ENCODE results near the gene SRP68.

Gene SRP68

DNA sequence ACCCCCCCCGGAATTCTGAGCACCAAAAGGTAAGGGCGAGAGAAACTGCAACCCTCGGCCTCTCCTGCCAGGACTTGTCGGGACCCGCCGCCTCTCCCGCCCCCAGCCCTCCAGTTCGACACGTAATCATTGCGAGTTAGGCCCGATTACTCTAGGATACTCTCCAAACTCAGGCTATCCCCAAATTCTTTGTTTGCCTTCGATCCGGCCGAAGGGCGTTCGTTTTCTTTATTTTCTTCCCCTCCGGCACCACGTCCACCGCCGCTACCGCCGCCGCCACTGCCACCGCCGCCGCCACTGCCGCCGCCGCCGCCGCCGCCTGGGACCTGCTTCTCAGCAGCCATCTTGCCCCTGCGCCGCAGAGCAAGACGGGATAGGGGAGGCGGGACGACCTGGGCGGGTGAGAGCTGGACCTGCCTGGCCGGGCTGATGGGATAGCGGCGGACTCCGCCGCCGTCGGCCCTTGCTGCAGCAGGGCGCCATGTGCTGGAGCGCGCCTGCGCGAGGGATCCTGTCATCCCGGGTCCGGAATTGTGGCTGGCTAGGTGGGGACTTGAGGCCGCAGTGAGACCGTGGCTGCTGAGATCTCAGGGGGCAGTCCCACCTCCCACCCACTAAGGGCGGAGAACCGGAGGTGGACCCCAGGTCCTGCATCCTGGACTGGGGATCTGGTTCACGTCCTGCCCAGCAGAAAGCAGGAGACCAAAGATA, at the start of gene SRP68:
TSS of gene SRP68 (minus strand) at position 370 of the 711 bp plus-strand sequence. CDS start at position 344, 26 bp downstream.
- Histone ChIP-seq H3K4me3 (ENCODE audit: low read depth, low read length) (peak within 1 kb of the TSS; percentile 76), H3K9ac (ENCODE audit: low read depth, low read length) (peak within 1 kb of the TSS; percentile 61), H3K4me1 (ENCODE audit: control insufficient read depth, insufficient read depth, low read length) (peaks cover 16% of the 10 kb centered on the region; the same call in 1 of the 2 replicates), H3K27ac (ENCODE audit: low read depth, low read length) (peak within 1 kb of the TSS; percentile 66), H3K9me3 (ENCODE audit: control insufficient read depth, insufficient read depth, low read length) (no peaks in the 10 kb centered on the region), H3K27me3 (ENCODE audit: control insufficient read depth, insufficient read depth, low read length) (peaks cover 41% of the 10 kb centered on the region), H3K36me3 (ENCODE audit: control insufficient read depth, insufficient read depth, low read length) (peaks cover 15% of the 10 kb centered on the region)

DNA sequence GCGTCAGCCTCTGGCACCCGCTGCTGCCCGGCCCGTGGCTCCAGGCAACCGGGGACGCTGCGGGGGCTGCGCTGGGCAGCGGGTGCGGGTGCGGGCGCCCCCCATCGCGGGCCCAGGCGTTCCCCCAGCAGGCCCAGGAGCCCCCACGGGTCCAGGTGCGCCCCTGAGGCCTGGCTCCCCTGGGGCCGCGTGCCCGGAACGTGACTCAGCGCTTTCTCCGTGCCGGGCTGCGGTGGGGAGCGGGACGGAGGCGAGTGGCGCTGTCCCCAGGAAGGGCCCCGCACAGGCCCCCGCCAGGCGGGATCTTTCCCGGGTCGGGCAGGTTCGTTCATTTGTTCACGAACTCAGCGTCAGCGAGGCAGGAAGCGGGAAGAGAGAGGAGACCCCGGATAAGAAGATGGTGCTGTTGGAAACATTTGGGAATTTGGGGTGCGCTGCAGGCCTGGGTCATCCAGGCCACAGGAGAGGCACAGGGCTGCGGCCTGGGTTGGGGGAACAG, 49.7 kb upstream of the SRP68 start:
- Histone ChIP-seq H3K4me1 (ENCODE audit: control insufficient read depth, insufficient read depth, low read length) (peaks cover 26% of the 10 kb centered on the region), H3K9ac (ENCODE audit: low read depth, low read length) (peak overlapping the region; percentile 42; the same call in 1 of the 2 replicates), H3K4me3 (ENCODE audit: low read depth, low read length) (peak overlapping the region; percentile 26; the same call in 1 of the 2 replicates)

DNA sequence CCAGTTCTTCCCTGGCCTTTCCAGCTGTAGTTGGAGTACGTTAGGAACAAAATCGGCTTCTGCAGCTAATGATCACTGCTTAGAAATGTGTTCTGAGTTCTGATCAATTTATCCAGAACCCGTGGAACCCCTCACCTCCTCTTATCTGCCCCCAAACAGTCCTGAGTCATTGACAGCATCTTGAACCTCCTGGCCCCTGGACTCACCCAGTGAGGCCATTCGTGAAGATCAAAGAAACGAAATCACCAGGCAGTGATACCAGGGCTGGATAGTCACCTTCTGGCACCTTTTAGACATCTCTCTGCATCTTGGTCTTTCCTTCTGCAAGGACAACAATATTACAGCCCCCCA, 48.3 kb upstream of the SRP68 start:
- H3K9me3 ChIP-seq (ENCODE audit: control insufficient read depth, insufficient read depth, low read length): no peaks in the 10 kb centered on the region

More for the DNA sequence above, 49.7 kb upstream of the SRP68 start:
- H3K27ac ChIP-seq (ENCODE audit: low read depth, low read length): no peak overlapping the region
- H3K27me3 ChIP-seq (ENCODE audit: control insufficient read depth, insufficient read depth, low read length): peaks cover 5% of the 10 kb centered on the region
- no peaks in the 10 kb centered on the region for H3K9me3 ChIP-seq (ENCODE audit: control insufficient read depth, insufficient read depth, low read length)
- no peaks in the 10 kb centered on the region for H3K36me3 ChIP-seq (ENCODE audit: control insufficient read depth, insufficient read depth, low read length)

GRCh38 chr17:76119409-76120371, 47.4 kb upstream of the SRP68 start:
- Histone ChIP-seq H3K4me3 (ENCODE audit: low read depth, low read length) (no peak overlapping the region), H3K36me3 (ENCODE audit: control insufficient read depth, insufficient read depth, low read length) (no peaks in the 10 kb centered on the region), H3K9ac (ENCODE audit: low read depth, low read length) (no peak overlapping the region), H3K4me1 (ENCODE audit: control insufficient read depth, insufficient read depth, low read length) (peaks cover 26% of the 10 kb centered on the region), H3K27me3 (ENCODE audit: control insufficient read depth, insufficient read depth, low read length) (peaks cover 5% of the 10 kb centered on the region), H3K27ac (ENCODE audit: low read depth, low read length) (no peak overlapping the region), H3K9me3 (ENCODE audit: control insufficient read depth, insufficient read depth, low read length) (no peaks in the 10 kb centered on the region)

More for the DNA sequence above, 48.3 kb upstream of the SRP68 start:
- peaks cover 5% of the 10 kb centered on the region for H3K27me3 ChIP-seq (ENCODE audit: control insufficient read depth, insufficient read depth, low read length)
- no peak overlapping the region for H3K27ac ChIP-seq (ENCODE audit: low read depth, low read length)
- peaks cover 26% of the 10 kb centered on the region for H3K4me1 ChIP-seq (ENCODE audit: control insufficient read depth, insufficient read depth, low read length)
- H3K4me3 ChIP-seq (ENCODE audit: low read depth, low read length): no peak overlapping the region
- H3K9ac ChIP-seq (ENCODE audit: low read depth, low read length): no peak overlapping the region
- no peaks in the 10 kb centered on the region for H3K36me3 ChIP-seq (ENCODE audit: control insufficient read depth, insufficient read depth, low read length)

DNA sequence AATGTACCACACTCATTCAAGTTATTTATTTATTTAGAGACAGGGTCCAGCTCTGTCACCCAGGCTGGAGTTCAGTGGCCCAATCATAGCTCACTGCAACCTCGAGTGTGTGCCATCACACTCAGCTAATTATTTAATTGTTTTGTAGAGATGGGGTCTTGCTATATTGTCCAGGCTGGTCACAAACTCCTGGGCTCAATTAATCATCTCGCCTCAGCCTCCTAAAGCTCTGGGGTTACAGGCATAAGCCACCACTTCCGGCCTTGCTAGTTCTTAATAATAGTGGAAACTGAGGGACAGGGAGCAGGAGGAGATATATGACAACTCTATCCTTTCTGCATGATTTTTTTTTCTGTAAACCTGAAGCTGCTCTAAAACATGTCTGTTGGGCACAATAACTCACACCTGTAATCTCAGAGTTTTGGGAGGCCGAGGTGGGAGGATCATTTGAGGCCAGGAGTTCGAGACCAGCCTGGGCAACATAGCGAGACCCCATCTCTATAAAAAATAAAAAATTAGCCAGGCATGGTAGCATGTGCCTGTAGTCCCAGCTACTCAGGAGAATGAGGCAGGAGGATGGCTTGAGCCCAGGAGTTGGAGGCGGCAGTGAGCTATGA, 42.9 kb upstream of the SRP68 start:
- Histone ChIP-seq H3K4me1 (ENCODE audit: control insufficient read depth, insufficient read depth, low read length) (peaks cover 5% of the 10 kb centered on the region), H3K4me3 (ENCODE audit: low read depth, low read length) (no peak overlapping the region), H3K9ac (ENCODE audit: low read depth, low read length) (no peak overlapping the region)

GRCh38 chr17:76111956-76112355, 39.6 kb upstream of the SRP68 start:
- H3K9ac ChIP-seq (ENCODE audit: low read depth, low read length): no peak overlapping the region
- H3K4me1 ChIP-seq (ENCODE audit: control insufficient read depth, insufficient read depth, low read length): no peaks in the 10 kb centered on the region
- no peak overlapping the region for H3K4me3 ChIP-seq (ENCODE audit: low read depth, low read length)
- H3K36me3 ChIP-seq (ENCODE audit: control insufficient read depth, insufficient read depth, low read length): no peaks in the 10 kb centered on the region
- H3K9me3 ChIP-seq (ENCODE audit: control insufficient read depth, insufficient read depth, low read length): no peaks in the 10 kb centered on the region
- no peaks in the 10 kb centered on the region for H3K27me3 ChIP-seq (ENCODE audit: control insufficient read depth, insufficient read depth, low read length)
- H3K27ac ChIP-seq (ENCODE audit: low read depth, low read length): no peak overlapping the region

More for the DNA sequence above, 42.9 kb upstream of the SRP68 start:
- no peak overlapping the region for H3K27ac ChIP-seq (ENCODE audit: low read depth, low read length)
- no peaks in the 10 kb centered on the region for H3K27me3 ChIP-seq (ENCODE audit: control insufficient read depth, insufficient read depth, low read length)
- H3K36me3 ChIP-seq (ENCODE audit: control insufficient read depth, insufficient read depth, low read length): no peaks in the 10 kb centered on the region
- no peaks in the 10 kb centered on the region for H3K9me3 ChIP-seq (ENCODE audit: control insufficient read depth, insufficient read depth, low read length)

- Histone ChIP-seq H3K4me1 (ENCODE audit: control insufficient read depth, insufficient read depth, low read length) (peaks cover 19% of the 10 kb centered on the region), H3K9ac (ENCODE audit: low read depth, low read length) (no peak overlapping the region), H3K4me3 (ENCODE audit: low read depth, low read length) (no peak overlapping the region), H3K27ac (ENCODE audit: low read depth, low read length) (no peak overlapping the region), H3K9me3 (ENCODE audit: control insufficient read depth, insufficient read depth, low read length) (no peaks in the 10 kb centered on the region), H3K27me3 (ENCODE audit: control insufficient read depth, insufficient read depth, low read length) (no peaks in the 10 kb centered on the region), H3K36me3 (ENCODE audit: control insufficient read depth, insufficient read depth, low read length) (0 out of 2 replicates have a peak, but pooled peaks cover under 1% of the 10 kb centered on the region)
Observed at GRCh38 chr17:76107509-76107908, 35.2 kb upstream of the SRP68 start.

- Histone ChIP-seq H3K9ac (ENCODE audit: low read depth, low read length) (peak overlapping the region; percentile 28; the same call in 1 of the 2 replicates), H3K27ac (ENCODE audit: low read depth, low read length) (peak overlapping the region; percentile 81), H3K27me3 (ENCODE audit: control insufficient read depth, insufficient read depth, low read length) (no peaks in the 10 kb centered on the region), H3K9me3 (ENCODE audit: control insufficient read depth, insufficient read depth, low read length) (no peaks in the 10 kb centered on the region), H3K36me3 (ENCODE audit: control insufficient read depth, insufficient read depth, low read length) (peaks cover 9% of the 10 kb centered on the region), H3K4me1 (ENCODE audit: control insufficient read depth, insufficient read depth, low read length) (peaks cover 19% of the 10 kb centered on the region), H3K4me3 (ENCODE audit: low read depth, low read length) (0 out of 2 replicates have a peak overlapping the region, but pooled peaks have one; percentile 32)
Observed at GRCh38 chr17:76106703-76107102, 34.4 kb upstream of the SRP68 start.

DNA sequence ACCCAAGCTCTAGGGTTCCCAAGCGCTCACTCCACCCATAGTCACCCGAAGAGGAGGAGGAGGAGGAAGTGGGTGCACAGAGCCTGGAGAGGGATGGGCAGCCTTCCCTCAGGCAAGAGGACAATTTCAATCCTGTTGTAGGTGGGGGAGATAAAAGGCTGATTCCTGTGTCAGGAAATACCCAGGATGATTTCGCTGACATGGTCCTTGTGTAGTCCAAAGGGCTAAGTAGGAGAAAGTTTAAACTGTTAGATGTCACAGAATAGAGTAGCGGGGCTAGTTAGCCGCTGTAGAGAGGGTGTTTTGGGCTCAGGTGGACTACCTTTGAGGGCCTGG, 32.5 kb upstream of the SRP68 start:
- no peaks in the 10 kb centered on the region for H3K27me3 ChIP-seq (ENCODE audit: control insufficient read depth, insufficient read depth, low read length)
- no peaks in the 10 kb centered on the region for H3K9me3 ChIP-seq (ENCODE audit: control insufficient read depth, insufficient read depth, low read length)
- H3K4me1 ChIP-seq (ENCODE audit: control insufficient read depth, insufficient read depth, low read length): peaks cover 19% of the 10 kb centered on the region
- no peak overlapping the region for H3K27ac ChIP-seq (ENCODE audit: low read depth, low read length)
- H3K36me3 ChIP-seq (ENCODE audit: control insufficient read depth, insufficient read depth, low read length): peaks cover 27% of the 10 kb centered on the region
- no peak overlapping the region for H3K9ac ChIP-seq (ENCODE audit: low read depth, low read length)
- H3K4me3 ChIP-seq (ENCODE audit: low read depth, low read length): no peak overlapping the region

- Histone ChIP-seq H3K4me3 (ENCODE audit: low read depth, low read length) (peak overlapping the region; percentile 71), H3K9ac (ENCODE audit: low read depth, low read length) (peak overlapping the region; percentile 49; the same call in 1 of the 2 replicates), H3K9me3 (ENCODE audit: control insufficient read depth, insufficient read depth, low read length) (no peaks in the 10 kb centered on the region), H3K27ac (ENCODE audit: low read depth, low read length) (peak overlapping the region; percentile 89), H3K27me3 (ENCODE audit: control insufficient read depth, insufficient read depth, low read length) (no peaks in the 10 kb centered on the region), H3K36me3 (ENCODE audit: control insufficient read depth, insufficient read depth, low read length) (peaks cover 33% of the 10 kb centered on the region), H3K4me1 (ENCODE audit: control insufficient read depth, insufficient read depth, low read length) (peaks cover 19% of the 10 kb centered on the region)
Observed at GRCh38 chr17:76104140-76104895, 32.0 kb upstream of the SRP68 start.

Measured in HUES48 (cell line).